A549 (cell line): ENCODE measurements around the gene OR14C36. TPM values are rescaled to one million over a fixed set of nuclear protein-coding genes. Genes with fewer than 3 reads are reported as not detected.

Source experiments
- ATAC-seq, 2 experiments: fragments of 200-7000 bp in 1 of 2; fragments of >200 bp in 1 of 2; cut with Nextera tagmentation in 1 of 2; cut with Tn5 transposase in 1 of 2; 3 replicates each; pipeline versions ENCODE4 v1.8.0 to v1.9.1; 2018 to 2020; ENCODE audit warnings: mild to moderate bottlenecking in 1 of 2, moderate library complexity in 1 of 2
- CTCF ChIA-PET: fragments of 300-600 bp; sonication (Branson Sonifier 250); formaldehyde crosslinking; extraction: SDS; loops from one replicate; lab custom pipeline; 2021; ENCODE audit warnings: antibody characterized with exemption, inconsistent platforms; lab: Yijun Ruan, JAX
- POLR2A ChIA-PET: fragments of 350-600 bp; formaldehyde crosslinking; extraction: SDS; loops from one replicate; lab custom pipeline; 2021; ENCODE audit warnings: antibody characterized with exemption, inconsistent platforms; lab: Yijun Ruan, JAX
- DNase-seq, 2 experiments: peaks; one replicate each; pipeline versions ENCODE4 v3.0.0 to v3.0.0-alpha.2; 2011 to 2016; ENCODE audit warnings: low read depth in 1 of 2, low spot score in 1 of 2
- FAIRE-seq: peaks from 2 replicates; lab custom pipeline; 2011; peaks lifted over from hg19 to GRCh38; lab: Jason Lieb, UNC
- H3K27ac ChIP-seq, 2 experiments: fragments of >200 bp; sonication (Bioruptor Twin); formaldehyde crosslinking; 3 replicates each; pipeline ENCODE4 v1.5.1; 2016 to 2017
- H3K4me1 ChIP-seq: fragments of >200 bp; sonication (Bioruptor Twin); formaldehyde crosslinking; 3 replicates; pipeline ENCODE4 v1.6.1; 2016
- H3K4me2 ChIP-seq: fragments of >200 bp; sonication (Bioruptor Twin); formaldehyde crosslinking; 3 replicates; pipeline ENCODE4 v1.6.1; 2016
- H3K4me3 ChIP-seq: fragments of >200 bp; sonication (Bioruptor Twin); formaldehyde crosslinking; 3 replicates; pipeline ENCODE4 v1.5.1; 2016
- H3K9me3 ChIP-seq: fragments of >200 bp; sonication (Bioruptor Twin); formaldehyde crosslinking; 3 replicates; pipeline ENCODE4 v1.6.1; 2016
- BHLHE40 ChIP-seq: IDR thresholded peaks from 2 replicates; pipeline ENCODE4 v1.6.1; 2012; ENCODE audit warnings: low read depth, low read length, inconsistent platforms
- CHD4 ChIP-seq: fragments of 200-600 bp; sonication (generic); IDR thresholded peaks from 2 replicates; pipeline ENCODE4 v1.6.1; 2016; ENCODE audit warnings: antibody characterized with exemption, mild to moderate bottlenecking, borderline replicate concordance
- E2F6 ChIP-seq: IDR thresholded peaks from 2 replicates; pipeline ENCODE4 v1.6.1; 2012; ENCODE audit warnings: low read depth, borderline replicate concordance
- ELK1 ChIP-seq: fragments of 150-350 bp; IDR thresholded peaks from 2 replicates; pipeline ENCODE4 v1.6.1; 2014; ENCODE audit warnings: low read depth, mild to moderate bottlenecking, low read length
- FOSB ChIP-seq: fragments of 250-450 bp; sonication (Bioruptor Pico); IDR thresholded peaks from 2 replicates; pipeline ENCODE4 v1.5.0; 2020; ENCODE audit warnings: mild to moderate bottlenecking, moderate library complexity
- GATA3 ChIP-seq: IDR thresholded peaks from 2 replicates; pipeline ENCODE4 v1.6.1; 2012; ENCODE audit warnings: borderline replicate concordance
- HES2 ChIP-seq: fragments of >200 bp; sonication (Bioruptor Twin); formaldehyde crosslinking; IDR thresholded peaks from 2 replicates; pipeline ENCODE4 v1.6.1; 2016
- HOXB13 ChIP-seq: fragments of 250-450 bp; sonication (Bioruptor Pico); IDR thresholded peaks from 2 replicates; pipeline ENCODE4 v1.5.0; 2020; ENCODE audit warnings: low read depth, mild to moderate bottlenecking, moderate library complexity
- HOXB5 ChIP-seq: fragments of 250-450 bp; sonication (Bioruptor Pico); IDR thresholded peaks from 2 replicates; pipeline ENCODE4 v1.5.0; 2020; ENCODE audit warnings: mild to moderate bottlenecking, moderate library complexity
- JUN ChIP-seq, 2 experiments: fragments of >200 bp; sonication (Bioruptor Twin); formaldehyde crosslinking; IDR thresholded peaks; 2 replicates in 1 of 2; 3 replicates in 1 of 2; pipeline ENCODE4 v1.6.1; 2016 to 2017
- JUNB ChIP-seq: fragments of >200 bp; sonication (Bioruptor Twin); formaldehyde crosslinking; IDR thresholded peaks from 2 replicates; pipeline ENCODE4 v1.6.1; 2016
- KDM5A ChIP-seq: fragments of 200-600 bp; sonication (generic); IDR thresholded peaks from 2 replicates; pipeline ENCODE4 v1.6.1; 2016; ENCODE audit warnings: antibody characterized with exemption, mild to moderate bottlenecking
- MAFK ChIP-seq: fragments of 450-650 bp; IDR thresholded peaks from 2 replicates; pipeline ENCODE4 v1.6.1; 2014; ENCODE audit not compliant: partially characterized antibody
- MAZ ChIP-seq: fragments of 150-350 bp; IDR thresholded peaks from 2 replicates; pipeline ENCODE4 v1.6.1; 2014; ENCODE audit warnings: antibody characterized with exemption, low read depth, low read length, borderline replicate concordance
- NFE2L2 ChIP-seq: fragments of 150-350 bp; conservative IDR thresholded peaks from 2 replicates; pipeline ENCODE4 v1.6.1; 2014; ENCODE audit warnings: low read length
- NPAS2 ChIP-seq: fragments of 250-450 bp; sonication (Bioruptor Pico); IDR thresholded peaks from 2 replicates; pipeline ENCODE4 v1.8.0; 2022; ENCODE audit warnings: mild to moderate bottlenecking, moderate library complexity, borderline replicate concordance
- POLR2A ChIP-seq: IDR thresholded peaks from 2 replicates; pipeline ENCODE4 v1.6.1; 2012; ENCODE audit warnings: mild to moderate bottlenecking, low read length
- POLR2AphosphoS2 ChIP-seq: conservative IDR thresholded peaks from 2 replicates; pipeline ENCODE4 v1.6.1; 2012; ENCODE audit warnings: low read length, improper control_type of control experiment, inconsistent platforms
- RARB ChIP-seq: fragments of 250-450 bp; sonication (Bioruptor Pico); IDR thresholded peaks from 2 replicates; pipeline ENCODE4 v1.8.0; 2021; ENCODE audit warnings: mild to moderate bottlenecking, moderate library complexity
- RCOR1 ChIP-seq: fragments of 150-350 bp; IDR thresholded peaks from 2 replicates; pipeline ENCODE4 v1.6.1; 2014; ENCODE audit warnings: antibody characterized with exemption, low read length, low read depth
- REST ChIP-seq: fragments of 200-600 bp; sonication (generic); IDR thresholded peaks from 2 replicates; pipeline ENCODE4 v1.6.1; 2016; ENCODE audit warnings: antibody characterized with exemption, mild to moderate bottlenecking, moderate library complexity
- RFX5 ChIP-seq: fragments of 450-650 bp; IDR thresholded peaks from 2 replicates; pipeline ENCODE4 v1.7.1; 2014; ENCODE audit warnings: antibody characterized with exemption, mild to moderate bottlenecking, moderate library complexity
- SREBF2 ChIP-seq: fragments of 450-650 bp; IDR thresholded peaks from 2 replicates; pipeline ENCODE4 v1.6.1; 2014; ENCODE audit warnings: mild to moderate bottlenecking, moderate library complexity
- TP53 ChIP-seq: fragments of 250-450 bp; sonication (Bioruptor Pico); IDR thresholded peaks from 2 replicates; pipeline ENCODE4 v1.5.0; 2021; ENCODE audit warnings: mild to moderate bottlenecking, moderate library complexity
- USF2 ChIP-seq: fragments of 450-650 bp; IDR thresholded peaks from 2 replicates; pipeline ENCODE4 v1.6.1; 2014; ENCODE audit warnings: antibody characterized with exemption
- ZFP36 ChIP-seq: fragments of 450-650 bp; IDR thresholded peaks from 2 replicates; pipeline ENCODE4 v1.6.1; 2014; ENCODE audit warnings: borderline replicate concordance; ENCODE audit not compliant: partially characterized antibody
- ZNF302 ChIP-seq: fragments of 250-450 bp; sonication (Bioruptor Pico); IDR thresholded peaks from 2 replicates; pipeline ENCODE4 v1.9.0; 2021; ENCODE audit warnings: inconsistent platforms, mild to moderate bottlenecking, moderate library complexity
- WGBS: methylation state at CpG from one replicate; pipeline ENCODE4 v1.1.6; 2017; ENCODE audit errors: missing lambda C conversion rate; 5-methylcytosine and 5-hydroxymethylcytosine counted together
- polyA plus RNA-seq, 4 experiments: library from polyadenylated mRNA; depleted of rRNA in 3 of 4; stranded (reverse); fragments of >200 nt; fragmentation: RNase III in 1 of 4; extraction: RNeasy Plus Mini Kit Qiagen cat#74134 plus additional on column Dnase treatment in 1 of 4; gene quantifications; 2 replicates in 3 of 4; 3 replicates in 1 of 4; pipeline ENCODE4 v1.2.3, GENCODE V29; 2011 to 2017
- TF ChIP-seq, protein P1 (sequence below): IDR thresholded peaks from 2 replicates; pipeline ENCODE4 v1.6.1; 2012

Gene OR14C36
- polyA plus RNA-seq, 2 of the 4 experiments (the other 2 are of a cell fraction), result not detected

DNA sequence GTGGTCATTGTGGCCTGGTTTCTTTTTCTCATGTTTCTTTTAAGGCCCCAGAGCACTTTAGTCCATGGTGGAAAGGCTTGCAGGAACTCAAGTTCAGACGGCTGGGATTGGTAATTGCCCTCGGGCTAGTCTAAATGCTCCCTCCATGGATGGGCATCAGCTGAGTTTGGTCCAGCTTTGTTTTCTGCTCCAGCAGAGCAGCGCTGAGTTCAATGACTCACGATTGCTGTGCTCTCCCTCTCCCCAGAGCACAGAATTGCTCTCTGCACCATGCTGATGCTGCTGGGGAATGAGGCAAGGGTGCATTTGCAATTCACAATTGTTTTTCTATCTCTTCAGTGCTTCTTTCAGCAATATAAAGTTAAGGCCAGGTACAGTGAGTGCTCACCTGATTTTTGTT is 25.2 kb downstream of the OR14C36 start:
- no peak for DNase-seq
- TF ChIP-seq JUNB (no peak), MAZ (no peak), HES2 (no peak), ZNF302 (CRISPR knock-in tag) (no peak), NFE2L2 (no peak)
- POLR2A ChIA-PET, result no interaction called here

GRCh38 chr1:248375446-248375845 is 26.9 kb downstream of the OR14C36 start, which contains the start of gene OR2T6:
Gene OR2T6, plus strand, starts transcription at chr1:248375746. Its CDS starts 11,863 bp downstream, at chr1:248387609.
- DNase-seq (no peak), ATAC-seq (no peak), FAIRE-seq (no peak)
- CTCF ChIA-PET, result no interaction called here
- TF ChIP-seq POLR2A, result no peak
- no peak for TF ChIP-seq ELK1
- TF ChIP-seq E2F6, result no peak
- no peak for TF ChIP-seq RFX5
- no peak for TF ChIP-seq JUN (IDR thresholded peaks at IDR 0.05)
- TF ChIP-seq NPAS2 (CRISPR knock-in tag), result no peak
- TF ChIP-seq CHD4, result no peak
- TF ChIP-seq MAFK, result no peak
- TF ChIP-seq HOXB5 (CRISPR knock-in tag), result no peak
- TF ChIP-seq RARB, result no peak
- no peak for TF ChIP-seq KDM5A
- TF ChIP-seq SREBF2, result no peak
- Histone ChIP-seq H3K9me3 (peaks cover 2% of the 10 kb centered on the region; the same call in 1 of the 3 replicates), H3K4me2 (no peak within 1 kb of the TSS), H3K4me3 (no peak within 1 kb of the TSS), H3K4me1 (no peaks in the 10 kb centered on the region), H3K27ac (no peak within 1 kb of the TSS)
- POLR2A ChIA-PET, result no interaction called here

More for the DNA sequence above, 25.2 kb downstream of the OR14C36 start:
- ATAC-seq (no peak), FAIRE-seq (no peak)
- CTCF ChIA-PET, result no interaction called here
- Histone ChIP-seq H3K4me2 (no peak overlapping the region), H3K4me1 (no peaks in the 10 kb centered on the region), H3K4me3 (no peak overlapping the region), H3K27ac (no peak overlapping the region), H3K9me3 (peaks cover 3% of the 10 kb centered on the region; the same call in 1 of the 3 replicates)
- 0% methylated on average over 4 of the region's 4 CpGs for WGBS

DNA sequence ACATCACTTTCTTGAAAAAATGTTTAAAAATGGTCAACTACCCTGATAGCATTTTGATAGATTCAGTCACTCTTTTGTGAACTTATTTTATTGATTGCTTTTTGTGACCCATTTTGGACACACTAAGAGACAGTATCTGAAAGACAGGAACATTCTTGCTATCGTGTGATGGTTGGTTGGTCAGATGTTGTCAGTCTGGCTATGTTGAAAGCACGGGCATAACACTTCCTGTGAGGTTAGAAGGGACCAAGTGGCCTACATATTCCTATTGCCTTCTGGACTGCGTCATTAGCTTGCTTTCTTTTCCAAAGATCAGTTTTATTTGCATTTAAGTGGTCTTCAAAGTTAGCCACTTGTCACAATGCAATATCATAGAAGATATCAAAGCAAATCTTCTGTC is 28.3 kb downstream of the OR14C36 start:
- TF ChIP-seq POLR2AphosphoS2 (no peak), BHLHE40 (no peak), HOXB13 (CRISPR knock-in tag) (no peak), REST (no peak), USF2 (no peak), FOSB (CRISPR knock-in tag) (no peak), TP53 (no peak), RCOR1 (no peak), GATA3 (no peak), CHD4 (no peak), ZFP36 (no peak), ELK1 (no peak)
- TF ChIP-seq, protein P1, sequence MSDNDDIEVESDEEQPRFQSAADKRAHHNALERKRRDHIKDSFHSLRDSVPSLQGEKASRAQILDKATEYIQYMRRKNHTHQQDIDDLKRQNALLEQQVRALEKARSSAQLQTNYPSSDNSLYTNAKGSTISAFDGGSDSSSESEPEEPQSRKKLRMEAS, result no peak
- ChIA-PET CTCF (no interaction called here), POLR2A (no interaction called here)
- WGBS, result under 1% methylated on average over 3 of the region's 3 CpGs
- peaks cover 2% of the 10 kb centered on the region; the same call in 1 of the 3 replicates for H3K9me3 ChIP-seq
- H3K4me2 ChIP-seq, result no peak overlapping the region
- no peaks in the 10 kb centered on the region for H3K4me1 ChIP-seq
- H3K4me3 ChIP-seq, result no peak overlapping the region
- H3K27ac ChIP-seq, result no peak overlapping the region
- DNase-seq (no peak), ATAC-seq (no peak), FAIRE-seq (no peak)
